MCF 10A (cell line): Measurements from ENCODE around the gene TWSG1. TPM values are rescaled to one million over a fixed set of nuclear protein-coding genes. Genes with fewer than 3 reads are reported as not detected.

Experiments used
- BruUV-seq: library from RNA; stranded (reverse); fragments of 400-500 nt; replicated peaks from 2 replicates; lab custom pipeline; 2021; lab: Mats Ljungman, UMichigan
- CTCF ChIA-PET: fragments of 300-600 bp; sonication (Branson Sonifier 250); formaldehyde crosslinking; extraction: SDS; loops from one replicate; lab custom pipeline; 2021; ENCODE audit warnings: antibody characterized with exemption, inconsistent platforms; lab: Yijun Ruan, JAX
- POLR2A ChIA-PET: fragments of 300-600, 350-650 bp; sonication (Branson Sonifier 250); formaldehyde crosslinking; extraction: SDS; loops from one replicate; lab custom pipeline; 2020; ENCODE audit warnings: antibody characterized with exemption, inconsistent platforms; lab: Yijun Ruan, JAX
- DNase-seq: peaks from one replicate; pipeline ENCODE4 v3.0.0-alpha.2; 2018; ENCODE audit not compliant: unreplicated experiment
- H3K27ac Mint-ChIP-seq: one replicate; pipeline ENCODE4 v1.8.0; 2022; ENCODE audit warnings: mild to moderate bottlenecking, low read depth, mixed read lengths; ENCODE audit not compliant: unreplicated experiment
- H3K27me3 Mint-ChIP-seq: one replicate; pipeline ENCODE4 v1.8.0; 2022; ENCODE audit warnings: mixed read lengths; ENCODE audit not compliant: insufficient read depth, unreplicated experiment
- H3K36me3 Mint-ChIP-seq: one replicate; pipeline ENCODE4 v1.8.0; 2022; ENCODE audit warnings: mild to moderate bottlenecking, moderate library complexity, mixed read lengths; ENCODE audit not compliant: insufficient read depth, unreplicated experiment
- H3K4me1 Mint-ChIP-seq: one replicate; pipeline ENCODE4 v1.8.0; 2022; ENCODE audit warnings: mixed read lengths; ENCODE audit not compliant: insufficient read depth, unreplicated experiment
- H3K4me3 Mint-ChIP-seq: one replicate; pipeline ENCODE4 v1.8.0; 2022; ENCODE audit warnings: mild to moderate bottlenecking, moderate library complexity, mixed read lengths; ENCODE audit not compliant: unreplicated experiment
- H3K9me3 Mint-ChIP-seq: one replicate; pipeline ENCODE4 v1.8.0; 2022; ENCODE audit warnings: mixed read lengths; ENCODE audit not compliant: unreplicated experiment
- intact Hi-C: fragments of 100-400 bp; cut with micrococcal nuclease; formaldehyde crosslinking; loops from 2 replicates; pipeline ENCODE4 v1.14.1; 2022
- total RNA-seq: library from RNA; stranded (reverse); gene quantifications from 2 replicates; pipeline ENCODE4 v1.2.3, GENCODE V29; 2022
- TF ChIP-seq, protein P1 (sequence below): fragments of 200-600 bp; IDR thresholded peaks from one replicate; pipeline ENCODE4 v1.8.0; 2022; ENCODE audit warnings: antibody characterized with exemption, mild to moderate bottlenecking; ENCODE audit not compliant: unreplicated experiment

The TWSG1 gene
- total RNA-seq, 1 experiment from 2014 or later: 26.0 TPM

DNA sequence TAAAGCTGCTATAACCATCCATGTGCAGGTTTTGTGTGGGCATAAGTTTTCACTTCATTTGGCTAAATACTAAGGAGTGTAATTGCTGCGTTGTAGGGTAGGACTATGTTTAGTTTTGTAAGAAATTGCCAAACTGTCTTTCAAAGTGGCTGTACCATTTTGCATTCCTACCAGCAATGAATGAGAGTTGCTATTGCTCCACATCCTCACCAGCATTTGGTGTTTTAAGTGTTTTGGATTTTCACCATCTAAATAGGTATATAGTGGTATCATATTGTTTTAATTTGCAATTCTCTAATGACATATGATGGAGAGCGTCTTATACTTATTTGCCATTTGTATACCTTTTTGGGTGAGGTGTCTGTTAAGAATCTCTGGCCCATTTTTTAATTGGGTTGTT is 12.2 kb downstream of the TWSG1 start:
- ChIA-PET CTCF (no interaction called here), POLR2A (interaction anchor here (0.7 to 1.4 kb wide), 5 partner anchors 9 to 168 kb away, joined by 3 to 6 read pairs (median 3); partner anchors contain the start of gene TWSG1)
- Mint-ChIP-seq H3K27ac (no peak overlapping the region), H3K4me1 (peaks cover 10% of the 10 kb centered on the region), H3K36me3 (peaks cover 4% of the 10 kb centered on the region), H3K9me3 (peaks cover 7% of the 10 kb centered on the region), H3K27me3 (no peaks in the 10 kb centered on the region), H3K4me3 (no peak overlapping the region)
- TF ChIP-seq, protein P1, sequence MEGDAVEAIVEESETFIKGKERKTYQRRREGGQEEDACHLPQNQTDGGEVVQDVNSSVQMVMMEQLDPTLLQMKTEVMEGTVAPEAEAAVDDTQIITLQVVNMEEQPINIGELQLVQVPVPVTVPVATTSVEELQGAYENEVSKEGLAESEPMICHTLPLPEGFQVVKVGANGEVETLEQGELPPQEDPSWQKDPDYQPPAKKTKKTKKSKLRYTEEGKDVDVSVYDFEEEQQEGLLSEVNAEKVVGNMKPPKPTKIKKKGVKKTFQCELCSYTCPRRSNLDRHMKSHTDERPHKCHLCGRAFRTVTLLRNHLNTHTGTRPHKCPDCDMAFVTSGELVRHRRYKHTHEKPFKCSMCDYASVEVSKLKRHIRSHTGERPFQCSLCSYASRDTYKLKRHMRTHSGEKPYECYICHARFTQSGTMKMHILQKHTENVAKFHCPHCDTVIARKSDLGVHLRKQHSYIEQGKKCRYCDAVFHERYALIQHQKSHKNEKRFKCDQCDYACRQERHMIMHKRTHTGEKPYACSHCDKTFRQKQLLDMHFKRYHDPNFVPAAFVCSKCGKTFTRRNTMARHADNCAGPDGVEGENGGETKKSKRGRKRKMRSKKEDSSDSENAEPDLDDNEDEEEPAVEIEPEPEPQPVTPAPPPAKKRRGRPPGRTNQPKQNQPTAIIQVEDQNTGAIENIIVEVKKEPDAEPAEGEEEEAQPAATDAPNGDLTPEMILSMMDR: no peak
- intact Hi-C loops: no loop called here
- DNase-seq: no peak
- BruUV-seq: no TSS peak

DNA sequence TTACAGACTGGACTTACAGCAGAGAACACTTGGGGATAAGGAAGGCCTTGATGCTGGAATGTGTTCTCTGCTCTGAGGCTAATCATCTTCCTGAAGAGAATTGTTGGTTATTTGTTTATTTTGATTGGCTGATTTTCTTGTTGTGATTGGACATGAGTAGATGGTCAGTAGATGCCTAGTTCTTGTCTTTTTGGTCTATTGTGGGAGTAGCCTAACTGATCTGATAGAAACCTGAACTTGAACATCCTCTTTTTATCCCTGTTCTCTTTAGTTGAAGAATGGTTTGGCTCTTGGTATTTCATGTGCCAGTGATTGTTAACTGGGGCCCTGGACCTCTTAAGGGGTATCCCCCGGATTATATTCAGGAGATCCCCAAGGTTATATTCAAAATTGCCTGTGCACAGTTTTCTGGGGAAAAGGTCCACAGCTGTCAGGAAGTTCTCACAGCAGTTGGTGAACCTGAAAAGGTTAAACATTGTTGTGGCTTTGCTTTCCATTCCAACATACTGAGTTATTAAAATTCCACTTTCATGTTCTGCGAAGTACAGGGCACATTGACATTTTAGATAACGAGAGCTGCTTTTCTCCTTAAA is 13.6 kb downstream of the TWSG1 start:
- BruUV-seq: no TSS peak
- H3K36me3 Mint-ChIP-seq: peaks cover 4% of the 10 kb centered on the region
- peaks cover 10% of the 10 kb centered on the region for H3K4me1 Mint-ChIP-seq
- H3K9me3 Mint-ChIP-seq: peaks cover 6% of the 10 kb centered on the region
- peak; percentile 9 for DNase-seq
- H3K27ac Mint-ChIP-seq: no peak overlapping the region
- H3K4me3 Mint-ChIP-seq: no peak overlapping the region
- ChIA-PET CTCF (no interaction called here), POLR2A (interaction anchor here (1.0 to 1.4 kb wide), 2 partner anchors 11 to 14 kb away, joined by 3 to 6 read pairs; partner anchors contain the start of gene TWSG1)
- TF ChIP-seq, protein P1: no peak
- no peaks in the 10 kb centered on the region for H3K27me3 Mint-ChIP-seq
- intact Hi-C loops: no loop called here

GRCh38 chr18:9348766-9349165 is 14.2 kb downstream of the TWSG1 start:
- TF ChIP-seq, protein P1: no peak
- no peak overlapping the region for H3K4me3 Mint-ChIP-seq
- no peaks in the 10 kb centered on the region for H3K27me3 Mint-ChIP-seq
- no peak for DNase-seq
- intact Hi-C loops: no loop called here
- BruUV-seq: no TSS peak
- CTCF ChIA-PET: no interaction called here
- peaks cover under 1% of the 10 kb centered on the region for H3K9me3 Mint-ChIP-seq
- peaks cover 4% of the 10 kb centered on the region for H3K36me3 Mint-ChIP-seq
- POLR2A ChIA-PET: no interaction called here
- peaks cover 10% of the 10 kb centered on the region for H3K4me1 Mint-ChIP-seq
- H3K27ac Mint-ChIP-seq: no peak overlapping the region

GRCh38 chr18:9353596-9353995 is 19.0 kb downstream of the TWSG1 start:
- no peaks in the 10 kb centered on the region for H3K9me3 Mint-ChIP-seq
- no peaks in the 10 kb centered on the region for H3K36me3 Mint-ChIP-seq
- H3K27me3 Mint-ChIP-seq: no peaks in the 10 kb centered on the region
- H3K4me1 Mint-ChIP-seq: peaks cover 2% of the 10 kb centered on the region
- H3K27ac Mint-ChIP-seq: no peak overlapping the region
- TF ChIP-seq, protein P1: no peak
- no TSS peak for BruUV-seq
- H3K4me3 Mint-ChIP-seq: no peak overlapping the region
- DNase-seq: no peak
- CTCF ChIA-PET: no interaction called here
- POLR2A ChIA-PET: no interaction called here
- intact Hi-C loops: no loop called here
